Activated T-helper 9 cell treated with anti-CD3 and anti-CD28 coated beads, Interleukin-2, amount 50 U/mL, for 16 hours (primary cell): ENCODE results near the gene RPL7A.
A peak's percentile ranks its signal among the peaks of the same experiment; 100 is the strongest.
"Not testable (repeated sequence)": the region's sequence is repeated elsewhere in the genome, so short reads cannot be mapped to it uniquely, and the experiment has no call there.

ENCODE experiments used
- DNase-seq: peaks from one replicate; pipeline ENCODE4 v3.0.0-alpha.2; 2020; ENCODE audit warnings: low read depth

Gene RPL7A

DNA sequence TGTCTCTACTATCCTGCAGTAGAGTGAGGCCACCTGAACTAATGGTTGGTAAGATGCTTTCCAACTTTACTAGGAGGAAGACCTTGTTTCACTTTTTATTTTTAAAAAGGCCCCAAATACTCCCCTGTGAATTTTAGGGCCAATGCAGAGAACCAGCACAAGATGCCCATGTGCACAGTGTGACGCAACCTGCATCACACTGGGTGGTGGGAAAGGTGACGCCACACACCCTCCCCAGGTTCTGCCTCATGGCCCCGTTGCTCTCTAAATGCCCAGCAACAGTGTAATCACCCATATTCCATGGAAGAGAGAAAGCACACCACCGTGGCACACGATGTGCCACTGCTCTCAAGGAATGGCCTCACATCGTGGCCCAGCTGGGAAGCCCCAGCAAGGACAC lies 21.4 kb downstream of the RPL7A start:
- no peak for DNase-seq

- DNase-seq, result no peak
Observed at GRCh38 chr9:133369933-133370332, 21.9 kb downstream of the RPL7A start.

DNA sequence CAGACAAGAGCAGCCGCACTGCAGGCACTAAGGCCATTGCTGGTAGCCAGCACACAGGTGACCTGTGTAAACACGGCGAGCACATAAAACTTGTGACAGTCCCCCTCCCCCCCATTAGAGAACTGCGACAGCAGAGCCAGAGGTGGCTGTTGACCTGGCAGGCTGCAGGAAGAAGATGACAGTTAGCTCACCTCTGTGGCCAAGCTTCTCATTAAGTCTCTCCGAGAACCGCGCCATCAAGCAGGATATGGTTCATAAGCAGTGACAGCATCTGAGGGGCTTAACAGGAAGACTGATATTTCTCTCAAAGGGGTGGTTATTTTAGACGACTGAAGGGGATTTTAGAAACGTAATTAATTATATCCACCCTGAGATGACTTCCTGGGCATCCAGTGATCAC lies 22.7 kb downstream of the RPL7A start:
- DNase-seq, result no peak

DNA sequence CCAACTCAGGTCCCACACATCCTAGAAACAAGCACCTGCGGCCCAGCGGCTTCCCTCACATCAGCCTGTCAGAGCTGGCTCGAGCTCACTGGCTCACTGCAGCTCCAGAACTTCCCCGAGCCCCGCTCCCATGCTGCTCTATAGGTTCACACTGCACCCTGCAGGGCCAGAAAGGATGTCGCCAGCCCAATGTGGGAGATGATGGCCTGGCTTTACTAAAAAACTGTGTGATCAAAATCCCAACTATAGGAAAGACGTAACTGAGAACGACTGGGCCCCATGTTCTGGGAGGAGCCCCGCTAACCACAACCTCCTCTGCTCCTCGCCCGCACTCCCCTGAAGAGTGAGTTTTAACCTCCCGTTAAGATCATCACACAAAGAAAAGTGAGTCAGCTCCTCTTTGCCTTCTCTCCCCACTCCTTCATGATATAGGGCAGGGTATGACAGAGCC lies 23.3 kb downstream of the RPL7A start:
- DNase-seq, result peak; percentile 64

- DNase-seq, result no peak
Observed at GRCh38 chr9:133372144-133372543, 24.1 kb downstream of the RPL7A start.

DNA sequence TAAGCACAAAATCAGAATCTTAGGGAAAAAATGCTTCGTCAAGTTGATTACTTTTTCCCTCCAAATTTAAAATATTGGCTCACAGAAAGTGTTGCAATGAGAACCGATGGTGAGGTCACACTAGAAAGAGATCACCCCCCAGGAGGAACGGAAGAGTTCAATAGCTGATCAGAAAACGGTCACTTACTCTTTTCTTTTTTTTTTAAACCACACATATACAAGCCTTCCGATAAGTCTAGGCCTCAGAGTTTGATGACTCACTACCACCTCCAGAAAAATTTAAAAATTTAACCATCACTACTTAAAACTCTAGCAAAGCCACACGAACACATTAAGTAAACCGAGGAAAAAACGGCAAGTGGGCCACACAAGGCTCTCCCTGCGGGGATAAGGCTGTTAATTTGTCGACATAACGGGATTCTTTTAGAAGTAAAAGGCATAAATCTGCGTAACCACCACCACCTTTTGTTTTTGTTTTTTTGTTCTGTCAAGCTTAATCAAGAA lies 26.6 kb downstream of the RPL7A start:
- no peak for DNase-seq

GRCh38 chr9:133375116-133375723 lies 27.2 kb downstream of the RPL7A start:
- DNase-seq, result no peak

DNA sequence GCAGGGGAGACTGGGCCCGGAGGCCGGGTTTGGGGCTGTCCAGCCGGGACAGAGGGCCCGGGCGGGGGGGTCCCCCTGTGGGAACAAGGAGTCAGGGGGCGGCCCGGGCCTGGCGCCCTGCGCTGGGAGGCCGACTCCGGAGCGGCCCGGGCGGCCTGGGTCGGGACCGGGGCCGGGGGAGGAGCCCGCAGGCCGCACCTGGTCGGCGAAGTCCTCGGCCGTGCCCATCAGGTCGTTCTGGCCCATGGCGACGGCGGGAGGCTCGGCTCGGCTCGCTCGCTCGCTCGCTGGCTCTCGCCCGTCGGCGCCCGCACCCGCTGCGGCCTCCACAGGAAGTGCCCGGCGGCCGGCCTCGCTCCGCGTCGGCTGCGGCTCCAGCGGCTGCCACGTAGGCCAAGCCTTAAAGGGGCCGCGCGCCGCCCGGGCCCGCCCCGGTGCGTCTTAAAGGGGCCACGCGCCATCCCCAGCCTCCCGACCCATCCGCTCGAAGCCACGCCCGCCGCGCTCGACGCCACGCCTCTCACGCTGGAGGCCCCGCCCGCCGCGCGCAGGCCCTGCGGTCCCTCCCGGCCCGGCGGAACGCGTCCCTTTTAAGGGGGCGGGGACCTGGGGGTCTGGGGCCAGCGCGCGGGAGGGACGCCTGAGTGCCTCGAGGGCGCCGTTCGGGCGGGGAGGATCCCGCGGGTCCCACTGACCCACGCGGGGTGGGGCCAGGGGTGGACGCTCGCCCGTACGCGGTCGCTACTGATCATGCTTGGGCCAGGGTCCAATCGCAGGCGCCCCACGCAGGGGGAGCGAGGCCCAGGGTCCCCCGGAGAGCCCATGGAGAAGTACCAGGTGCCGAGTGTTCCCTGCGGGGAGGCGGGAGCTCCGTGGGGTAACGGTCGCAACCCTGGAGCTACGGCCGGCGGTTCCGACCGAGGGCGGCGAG lies 28.0 kb downstream of the RPL7A start, which contains the start of the genes STKLD1 and SURF4:
Gene STKLD1 (plus strand): TSS at position 643 of the 931 bp plus-strand sequence. CDS start 108 bp downstream, at position 751.
Gene SURF4 (minus strand): TSS at position 337 of the 931 bp plus-strand sequence. CDS start 91 bp downstream, at position 246.
- peak; percentile 93 for DNase-seq

DNA sequence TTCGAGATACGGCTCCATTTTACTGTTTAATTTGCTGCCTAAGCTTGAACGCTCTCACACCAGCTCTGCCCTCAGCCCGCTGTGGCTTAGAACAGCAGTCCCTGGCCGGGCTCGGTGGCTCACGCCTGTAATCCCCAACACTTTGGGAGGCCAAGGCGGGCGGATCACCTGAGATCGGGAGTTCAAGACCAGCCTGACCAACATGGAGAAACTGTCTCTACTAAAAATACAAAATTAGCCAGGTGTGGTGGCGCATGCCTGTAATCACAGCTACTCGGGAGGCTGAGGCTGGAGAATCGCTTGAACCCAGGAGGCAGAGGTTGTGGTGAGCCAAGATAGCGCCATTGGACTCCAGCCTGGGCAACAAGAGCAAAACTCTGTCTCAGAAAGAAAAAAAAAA lies 29.3 kb downstream of the RPL7A start:
- DNase-seq, result not testable (repeated sequence)

- no peak for DNase-seq
Observed at GRCh38 chr9:133377721-133378216, 29.8 kb downstream of the RPL7A start.

DNA sequence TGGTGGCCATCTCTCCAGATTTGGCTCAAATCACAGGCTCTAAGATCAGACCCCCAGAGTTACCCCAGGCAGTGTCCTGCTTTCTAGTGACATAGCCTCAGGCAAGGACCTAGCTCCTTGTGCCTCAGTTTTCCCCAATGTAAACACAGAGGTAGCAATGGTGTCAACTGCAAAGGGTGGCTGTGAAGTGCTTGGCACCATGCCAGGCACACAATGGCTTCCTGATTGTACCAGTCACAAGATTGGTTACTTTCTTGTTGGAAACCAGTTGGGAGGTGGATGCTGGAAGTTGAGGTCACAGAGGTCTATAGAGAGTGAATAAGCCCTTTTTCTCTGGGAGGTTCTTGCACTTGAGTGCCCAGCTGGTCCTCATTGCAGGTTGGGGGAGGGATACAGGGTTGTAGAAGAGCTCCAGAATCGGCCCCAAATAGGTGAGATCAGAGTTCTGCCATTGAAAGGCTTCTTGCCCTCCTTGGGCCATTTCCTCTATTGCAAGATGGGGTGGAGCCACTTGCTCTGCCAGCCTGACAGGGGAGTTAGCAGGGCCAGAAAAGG lies 30.5 kb downstream of the RPL7A start:
- DNase-seq, result no peak

DNA sequence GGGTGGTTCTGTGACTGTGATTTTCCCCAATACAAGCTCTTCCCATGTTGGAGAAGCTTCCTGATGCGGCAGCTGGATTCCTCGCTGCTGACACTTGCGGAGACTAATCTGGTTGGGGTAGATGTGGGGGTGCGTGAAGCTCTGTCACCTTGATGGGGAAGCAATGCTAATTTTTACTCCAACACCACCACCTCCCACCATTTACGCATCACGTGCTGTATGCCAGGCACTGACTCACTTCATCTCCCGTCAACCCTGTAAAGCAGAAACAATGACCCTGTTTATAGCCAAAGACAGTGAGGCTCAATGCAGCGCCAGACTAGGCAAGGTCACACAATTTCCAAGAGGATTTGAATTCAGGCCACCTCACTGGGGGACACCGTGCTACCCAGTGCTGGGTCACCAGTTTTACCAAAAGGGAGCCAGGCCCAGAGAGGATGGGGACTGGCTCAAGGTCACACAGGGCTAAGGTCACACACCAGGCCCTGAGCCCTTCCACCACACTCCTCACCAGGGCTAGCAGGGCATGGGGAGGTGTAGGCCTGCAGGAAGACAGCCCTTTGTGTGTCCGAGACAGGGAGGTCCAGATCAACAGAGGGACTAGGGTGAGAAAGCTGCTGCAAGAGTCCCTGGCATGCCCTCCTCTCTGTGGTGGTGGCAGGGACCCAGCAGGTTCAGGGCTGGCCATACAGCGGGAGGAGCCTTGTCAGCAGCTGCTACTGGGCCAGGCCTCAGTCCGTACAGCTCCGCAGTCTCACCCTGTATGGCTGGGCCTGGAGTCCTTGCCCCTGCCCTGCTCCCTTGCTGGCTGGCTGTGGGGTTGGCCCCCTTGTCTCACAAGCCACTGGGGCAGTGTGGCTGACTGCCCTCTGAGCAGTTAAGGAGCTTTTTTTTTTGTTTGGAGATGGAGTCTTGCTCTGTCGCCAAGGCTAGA lies 31.4 kb downstream of the RPL7A start:
- no peak for DNase-seq

DNA sequence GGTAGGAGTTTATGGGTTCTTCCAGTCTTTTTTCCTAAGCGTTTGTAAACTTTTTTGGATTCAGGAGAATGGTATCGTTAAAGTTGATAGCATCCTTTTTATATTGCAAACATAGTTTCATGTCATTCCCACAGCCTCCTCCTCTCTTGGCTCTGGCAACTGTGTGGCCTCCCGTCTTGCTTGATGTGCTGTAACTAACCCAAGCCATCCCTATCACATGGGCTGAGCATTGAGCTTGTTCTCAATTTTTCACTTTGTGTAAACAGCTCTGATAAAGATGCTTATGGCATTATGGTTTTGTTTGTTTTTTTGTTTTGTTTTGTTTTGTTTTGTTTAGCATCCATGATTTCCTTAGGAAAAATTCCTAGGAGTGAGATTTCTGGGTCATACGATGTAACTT lies 32.7 kb downstream of the RPL7A start:
- DNase-seq, result no peak

- DNase-seq, result no peak
Observed at GRCh38 chr9:133382507-133383141, 34.6 kb downstream of the RPL7A start.

DNA sequence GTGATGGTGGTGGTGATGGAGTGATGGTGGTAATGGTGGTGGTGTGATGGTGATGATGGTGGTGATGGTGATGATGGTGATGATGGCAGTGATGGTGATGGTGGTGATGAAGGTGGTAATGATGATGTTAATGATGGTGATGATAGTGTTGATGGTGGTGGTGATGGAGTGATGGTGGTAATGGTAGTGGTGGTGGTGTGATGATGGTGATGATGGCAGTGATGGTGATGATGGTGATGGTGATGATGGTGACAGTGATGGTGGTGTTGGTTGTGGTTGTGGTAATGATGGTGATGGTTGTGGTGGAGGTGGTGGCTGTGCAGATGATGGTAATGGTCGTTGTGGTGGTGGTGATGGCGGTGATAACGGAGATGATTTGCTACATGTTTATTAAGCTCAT lies 35.4 kb downstream of the RPL7A start:
- DNase-seq, result no peak

DNA sequence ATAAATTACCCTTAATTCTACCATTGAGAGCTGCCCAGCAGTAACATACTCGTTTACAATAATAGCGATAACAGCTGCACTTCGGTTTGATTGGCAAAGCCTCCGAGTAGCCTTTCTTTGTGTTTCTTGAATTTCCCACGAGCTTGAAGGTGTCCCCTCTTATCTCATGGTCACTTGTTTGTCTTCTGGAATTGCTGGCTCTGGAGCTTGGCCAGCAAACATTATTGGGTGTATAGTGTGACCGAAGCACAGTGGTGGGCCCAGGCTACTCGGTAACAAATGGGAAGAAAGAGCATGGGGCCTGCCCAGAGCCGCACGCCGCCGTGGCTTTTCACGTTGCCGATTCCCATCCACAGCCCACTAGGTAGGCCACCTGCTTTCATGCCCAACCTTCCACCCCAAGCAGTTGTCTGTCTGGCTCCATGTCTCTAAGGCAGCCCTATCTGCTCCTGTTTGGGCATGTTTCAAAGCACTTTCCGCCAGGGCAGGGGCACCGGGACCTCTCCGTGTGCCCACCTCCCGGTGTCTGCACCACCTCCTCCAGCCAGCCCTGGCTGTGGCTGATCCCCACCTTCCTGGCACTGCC lies 36.8 kb downstream of the RPL7A start:
- DNase-seq, result no peak

- DNase-seq, result no peak
Observed at GRCh38 chr9:133385452-133385851, 37.4 kb downstream of the RPL7A start.

DNA sequence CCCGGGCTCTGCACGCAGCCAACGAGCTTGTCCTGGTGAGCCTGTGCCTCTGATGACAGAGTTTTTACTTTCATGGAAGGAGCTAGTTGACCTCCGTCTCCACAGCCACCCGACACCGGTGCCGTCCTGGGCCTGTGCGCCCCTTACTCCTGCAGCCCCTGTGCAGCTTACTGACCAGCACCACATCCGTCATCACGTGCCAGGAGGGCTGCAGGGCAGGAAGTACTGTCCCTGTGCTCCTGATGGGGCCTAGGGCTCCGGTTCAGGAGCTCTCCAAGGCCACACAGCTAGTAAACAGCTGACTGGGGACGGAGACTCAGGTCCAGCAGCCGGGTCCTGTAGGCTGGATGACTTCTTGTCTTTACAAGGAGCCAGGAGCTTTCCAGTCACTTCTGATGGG lies 38.3 kb downstream of the RPL7A start:
- no peak for DNase-seq

- DNase-seq, result no peak
Observed at GRCh38 chr9:133387680-133388079, 39.7 kb downstream of the RPL7A start.

DNA sequence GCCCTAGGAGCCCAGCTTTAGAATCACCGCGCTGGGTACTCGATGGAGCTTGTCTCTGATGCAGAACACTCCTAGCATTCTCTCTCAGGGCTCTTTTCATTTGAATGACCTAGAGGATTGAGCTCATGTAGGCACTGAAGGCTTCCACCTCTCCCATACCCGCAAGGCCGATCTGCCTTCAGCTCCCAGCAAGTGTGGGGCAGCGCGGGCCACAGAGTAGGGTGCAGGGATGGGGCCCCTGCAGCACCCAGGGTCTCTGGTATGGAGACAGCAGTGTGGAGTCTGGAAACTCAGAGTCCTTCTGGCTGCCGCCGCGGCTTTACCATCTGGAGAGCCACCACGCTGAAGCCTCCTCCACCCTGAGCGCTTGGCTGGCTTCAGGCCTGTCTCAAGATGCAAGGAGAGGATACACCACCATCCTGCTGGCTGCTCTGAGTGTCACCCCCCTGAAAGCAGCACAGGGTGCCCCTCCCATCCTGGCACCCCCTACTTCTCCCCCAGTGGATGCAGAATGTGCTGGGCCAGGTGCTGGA lies 41.1 kb downstream of the RPL7A start:
- DNase-seq, result no peak
